Endothelial cell of umbilical vein (primary cell): ENCODE data around the gene PPM1J.

Experiments used
- POLR2A ChIP-seq: IDR thresholded peaks from 2 replicates; pipeline ENCODE4 v1.6.1; 2012; ENCODE audit warnings: low read depth, mild to moderate bottlenecking, control low read depth, low read length
- POLR2AphosphoS5 ChIP-seq: IDR thresholded peaks from 2 replicates; pipeline ENCODE4 v1.6.1; 2012; ENCODE audit warnings: low read depth, mild to moderate bottlenecking, control low read depth, low read length, moderate library complexity; ENCODE audit not compliant: insufficient read depth
- TF ChIP-seq, protein P1 (sequence below), 2 donors: IDR thresholded peaks; 1 replicate in 1 of 2; 2 replicates in 1 of 2; pipeline ENCODE4 v1.5.1; 2011; ENCODE audit warnings: low read length in 2 of 2, mild to moderate bottlenecking in 2 of 2, moderate library complexity in 2 of 2, control low read depth in 1 of 2, inconsistent platforms in 1 of 2, low read depth in 1 of 2; ENCODE audit not compliant: insufficient read depth in 1 of 2; ENCODE audit errors: extremely low read depth in 1 of 2
- TF ChIP-seq, protein P2 (sequence below): IDR thresholded peaks from 2 replicates; pipeline ENCODE4 v1.6.1; 2011; ENCODE audit not compliant: insufficient read depth, insufficient read length

GRCh38 chr1:112685913-112686312 is 29.2 kb downstream of the PPM1J start:
- TF ChIP-seq POLR2A (no peak), POLR2AphosphoS5 (no peak)
- TF ChIP-seq, protein P1, sequence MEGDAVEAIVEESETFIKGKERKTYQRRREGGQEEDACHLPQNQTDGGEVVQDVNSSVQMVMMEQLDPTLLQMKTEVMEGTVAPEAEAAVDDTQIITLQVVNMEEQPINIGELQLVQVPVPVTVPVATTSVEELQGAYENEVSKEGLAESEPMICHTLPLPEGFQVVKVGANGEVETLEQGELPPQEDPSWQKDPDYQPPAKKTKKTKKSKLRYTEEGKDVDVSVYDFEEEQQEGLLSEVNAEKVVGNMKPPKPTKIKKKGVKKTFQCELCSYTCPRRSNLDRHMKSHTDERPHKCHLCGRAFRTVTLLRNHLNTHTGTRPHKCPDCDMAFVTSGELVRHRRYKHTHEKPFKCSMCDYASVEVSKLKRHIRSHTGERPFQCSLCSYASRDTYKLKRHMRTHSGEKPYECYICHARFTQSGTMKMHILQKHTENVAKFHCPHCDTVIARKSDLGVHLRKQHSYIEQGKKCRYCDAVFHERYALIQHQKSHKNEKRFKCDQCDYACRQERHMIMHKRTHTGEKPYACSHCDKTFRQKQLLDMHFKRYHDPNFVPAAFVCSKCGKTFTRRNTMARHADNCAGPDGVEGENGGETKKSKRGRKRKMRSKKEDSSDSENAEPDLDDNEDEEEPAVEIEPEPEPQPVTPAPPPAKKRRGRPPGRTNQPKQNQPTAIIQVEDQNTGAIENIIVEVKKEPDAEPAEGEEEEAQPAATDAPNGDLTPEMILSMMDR (IDR thresholded peaks at IDR 0.05; ENCODE audit: extremely low read depth in 1 of 2, insufficient read depth in 1 of 2, low read depth in 1 of 2, low read length in 2 of 2): no peak
- TF ChIP-seq, protein P2, sequence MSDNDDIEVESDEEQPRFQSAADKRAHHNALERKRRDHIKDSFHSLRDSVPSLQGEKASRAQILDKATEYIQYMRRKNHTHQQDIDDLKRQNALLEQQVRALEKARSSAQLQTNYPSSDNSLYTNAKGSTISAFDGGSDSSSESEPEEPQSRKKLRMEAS: no peak
